Neural progenitor cell (in vitro differentiated cells): ENCODE measurements around the gene LPO.

Experiments
- EZH2 ChIP-seq: fragments of 200-600 bp; sonication (generic); IDR thresholded peaks from 2 replicates; pipeline ENCODE4 v1.6.1; 2017; ENCODE audit warnings: antibody characterized with exemption, mild to moderate bottlenecking, moderate library complexity
- EZH2phosphoT487 ChIP-seq: fragments of 200-600 bp; sonication (generic); IDR thresholded peaks from 2 replicates; pipeline ENCODE4 v1.6.1; 2017; ENCODE audit warnings: antibody characterized with exemption
- TF ChIP-seq, protein P1 (sequence below): fragments of 200-600 bp; sonication (generic); IDR thresholded peaks from 2 replicates; pipeline ENCODE4 v1.5.1; 2017; ENCODE audit warnings: antibody characterized with exemption, mild to moderate bottlenecking

DNA sequence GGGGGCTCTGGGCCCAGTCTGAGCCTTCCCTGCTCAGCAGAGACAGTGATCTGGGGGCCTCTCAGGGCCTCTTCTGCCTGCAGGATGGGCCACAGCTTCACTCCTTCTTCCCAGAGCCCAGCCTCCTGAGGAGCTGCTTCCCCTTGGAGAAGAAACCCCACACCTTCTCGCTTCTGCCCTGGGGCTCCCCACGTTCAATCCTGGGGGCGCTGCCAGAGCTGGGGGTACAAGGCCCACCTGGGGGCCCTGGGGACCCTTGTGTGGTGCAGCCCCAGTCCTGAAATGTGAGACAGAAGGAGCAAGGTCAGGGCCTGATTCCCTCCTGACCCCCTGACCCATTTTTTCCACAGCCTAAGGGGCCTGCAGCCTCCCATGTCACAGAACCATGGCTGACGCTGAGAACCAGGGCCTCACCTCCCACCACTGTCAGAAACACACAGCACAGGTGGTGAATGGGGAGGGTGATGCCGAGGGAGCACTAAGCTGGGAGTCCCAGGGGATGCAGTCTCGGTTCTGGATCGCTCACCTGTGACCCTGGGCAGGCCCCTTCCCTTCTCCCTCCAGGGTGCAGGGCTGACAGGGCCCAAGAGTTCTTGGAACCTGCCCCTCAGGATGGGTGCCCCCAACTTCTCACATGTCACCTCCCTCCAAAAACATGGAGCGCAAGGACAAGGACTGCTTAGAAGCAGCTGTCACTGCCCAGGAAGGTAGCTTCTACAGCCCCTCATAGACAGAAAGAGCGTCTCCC, 64.0 kb downstream of the LPO start:
- TF ChIP-seq, protein P1, sequence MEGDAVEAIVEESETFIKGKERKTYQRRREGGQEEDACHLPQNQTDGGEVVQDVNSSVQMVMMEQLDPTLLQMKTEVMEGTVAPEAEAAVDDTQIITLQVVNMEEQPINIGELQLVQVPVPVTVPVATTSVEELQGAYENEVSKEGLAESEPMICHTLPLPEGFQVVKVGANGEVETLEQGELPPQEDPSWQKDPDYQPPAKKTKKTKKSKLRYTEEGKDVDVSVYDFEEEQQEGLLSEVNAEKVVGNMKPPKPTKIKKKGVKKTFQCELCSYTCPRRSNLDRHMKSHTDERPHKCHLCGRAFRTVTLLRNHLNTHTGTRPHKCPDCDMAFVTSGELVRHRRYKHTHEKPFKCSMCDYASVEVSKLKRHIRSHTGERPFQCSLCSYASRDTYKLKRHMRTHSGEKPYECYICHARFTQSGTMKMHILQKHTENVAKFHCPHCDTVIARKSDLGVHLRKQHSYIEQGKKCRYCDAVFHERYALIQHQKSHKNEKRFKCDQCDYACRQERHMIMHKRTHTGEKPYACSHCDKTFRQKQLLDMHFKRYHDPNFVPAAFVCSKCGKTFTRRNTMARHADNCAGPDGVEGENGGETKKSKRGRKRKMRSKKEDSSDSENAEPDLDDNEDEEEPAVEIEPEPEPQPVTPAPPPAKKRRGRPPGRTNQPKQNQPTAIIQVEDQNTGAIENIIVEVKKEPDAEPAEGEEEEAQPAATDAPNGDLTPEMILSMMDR = no peak
- TF ChIP-seq EZH2 = no peak
- no peak for TF ChIP-seq EZH2phosphoT487
